Central memory CD4-positive, alpha-beta T cell (primary cell): Measurements from ENCODE around the gene SOHLH1.

Source experiments
- DNase-seq: peaks from one replicate; pipeline ENCODE4 v3.0.0; 2022

Gene SOHLH1

GRCh38 chr9:135728436-135729110 is 29.3 kb upstream of the SOHLH1 start:
- no peak for DNase-seq

GRCh38 chr9:135727257-135727875 is 28.1 kb upstream of the SOHLH1 start:
- DNase-seq = no peak

- DNase-seq = no peak
Observed at GRCh38 chr9:135726138-135726853, 27.0 kb upstream of the SOHLH1 start.

GRCh38 chr9:135724186-135724787 is 25.0 kb upstream of the SOHLH1 start:
- DNase-seq = no peak

GRCh38 chr9:135722365-135722764 is 23.1 kb upstream of the SOHLH1 start:
- DNase-seq = no peak

GRCh38 chr9:135719472-135719871 is 20.2 kb upstream of the SOHLH1 start:
- no peak for DNase-seq

- no peak for DNase-seq
Observed at GRCh38 chr9:135718616-135719015, 19.3 kb upstream of the SOHLH1 start.

- DNase-seq = no peak
Observed at GRCh38 chr9:135717410-135717809, 18.1 kb upstream of the SOHLH1 start.

- DNase-seq = no peak
Observed at GRCh38 chr9:135716045-135716444, 16.8 kb upstream of the SOHLH1 start.

GRCh38 chr9:135715056-135715595 is 15.8 kb upstream of the SOHLH1 start:
- DNase-seq = no peak

GRCh38 chr9:135714242-135715055 is 15.2 kb upstream of the SOHLH1 start:
- no peak for DNase-seq

- no peak for DNase-seq
Observed at GRCh38 chr9:135712613-135713295, 13.5 kb upstream of the SOHLH1 start.

GRCh38 chr9:135711881-135712280 is 12.6 kb upstream of the SOHLH1 start:
- DNase-seq = no peak

- DNase-seq = no peak
Observed at GRCh38 chr9:135711391-135711790, 12.1 kb upstream of the SOHLH1 start.

- no peak for DNase-seq
Observed at GRCh38 chr9:135708164-135708563, 8.9 kb upstream of the SOHLH1 start.

GRCh38 chr9:135707252-135708138 is 8.2 kb upstream of the SOHLH1 start:
- no peak for DNase-seq

- no peak for DNase-seq
Observed at GRCh38 chr9:135706288-135706687, 7.0 kb upstream of the SOHLH1 start.

GRCh38 chr9:135705376-135705775 is 6.1 kb upstream of the SOHLH1 start:
- no peak for DNase-seq

- DNase-seq = no peak
Observed at GRCh38 chr9:135704483-135704882, 5.2 kb upstream of the SOHLH1 start.

GRCh38 chr9:135703726-135704125 is 4.4 kb upstream of the SOHLH1 start:
- no peak for DNase-seq
